Left kidney (tissue), 2 donors: ENCODE data around the gene C1orf35. TPM values are rescaled to one million over a fixed set of nuclear protein-coding genes. Genes with fewer than 3 reads are reported as not detected.
A peak's percentile ranks its signal among the peaks of the same experiment; 100 is the strongest.

Source experiments
- DNase-seq: peaks from one replicate; pipeline ENCODE4 v3.0.0-alpha.2; 2013
- polyA plus RNA-seq: library from polyadenylated mRNA; unstranded; fragments of 120-200 nt; gene quantifications from one replicate; pipeline ENCODE4 v1.2.1, GENCODE V29; 2013; ENCODE audit not compliant: insufficient read length

The C1orf35 gene
- polyA plus RNA-seq, 1 donor = 15.1 TPM

DNA sequence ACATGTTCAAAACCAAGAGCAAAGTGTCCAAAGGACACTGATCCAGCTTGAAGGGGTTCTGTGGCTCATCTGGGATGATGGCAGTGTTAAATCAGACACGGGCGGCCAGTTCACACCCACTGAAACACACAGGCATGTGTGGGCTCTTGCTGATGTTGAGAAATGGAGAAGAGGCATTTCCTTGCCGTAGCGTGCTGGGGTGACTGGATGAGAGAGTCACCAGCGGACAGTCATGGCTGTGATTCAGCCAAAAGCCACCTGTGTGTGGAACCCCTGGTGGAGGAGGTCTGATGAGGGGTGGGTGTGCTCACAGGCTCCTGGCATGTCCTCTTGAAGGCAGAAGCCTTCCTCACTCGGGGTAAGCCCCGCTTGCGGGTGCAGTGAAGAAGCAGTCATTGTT, 7.2 kb downstream of the C1orf35 start:
- DNase-seq = no peak

DNA sequence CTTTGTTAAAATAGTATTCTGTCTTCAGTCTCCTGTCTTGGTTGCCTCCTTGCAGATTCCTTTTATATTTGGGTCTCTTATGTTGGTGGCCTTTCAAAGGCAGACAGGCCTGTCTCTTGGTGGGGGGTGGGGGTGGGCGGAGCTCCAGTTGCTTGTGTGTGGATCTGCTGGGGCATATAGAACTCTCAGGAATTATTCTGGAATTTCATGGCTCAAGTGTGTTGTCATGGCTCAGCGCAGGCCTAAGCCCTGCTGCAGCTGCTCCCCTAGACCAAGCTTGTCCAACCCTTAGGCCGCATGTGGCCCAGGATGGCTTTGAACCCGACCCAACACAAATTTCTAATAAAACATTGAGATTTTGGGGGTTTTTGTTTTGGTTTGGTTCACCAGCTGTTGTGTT, 8.0 kb downstream of the C1orf35 start:
- no peak for DNase-seq

DNA sequence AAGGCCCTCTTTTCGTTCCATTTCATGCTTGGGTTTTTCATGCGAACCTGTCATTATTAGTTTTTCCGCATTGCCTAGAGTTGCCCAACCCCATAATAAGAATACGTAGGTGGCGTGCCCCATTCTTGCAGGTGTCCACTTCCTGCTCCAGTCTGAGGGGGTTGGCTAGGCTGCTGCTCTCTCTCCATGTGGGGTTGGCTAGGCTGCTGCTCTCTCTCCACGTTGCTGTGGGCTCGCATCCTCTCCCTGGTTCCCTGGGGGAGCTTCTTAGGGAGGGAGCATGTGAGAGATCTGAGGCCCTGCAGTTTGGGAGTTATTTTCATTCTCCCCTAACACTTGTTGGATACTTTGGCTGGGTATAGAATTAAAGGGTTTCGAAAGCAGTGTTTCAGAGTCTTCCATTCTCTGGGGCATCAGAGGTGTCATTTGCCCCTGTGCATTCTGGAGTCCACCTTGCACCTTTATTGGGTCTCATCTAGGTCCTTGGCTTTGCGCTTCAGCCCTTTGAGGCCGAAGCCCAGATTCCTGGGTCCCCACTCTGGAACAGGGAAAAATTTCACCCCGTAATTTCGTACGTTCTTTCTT, 8.6 kb downstream of the C1orf35 start:
- no peak for DNase-seq

DNA sequence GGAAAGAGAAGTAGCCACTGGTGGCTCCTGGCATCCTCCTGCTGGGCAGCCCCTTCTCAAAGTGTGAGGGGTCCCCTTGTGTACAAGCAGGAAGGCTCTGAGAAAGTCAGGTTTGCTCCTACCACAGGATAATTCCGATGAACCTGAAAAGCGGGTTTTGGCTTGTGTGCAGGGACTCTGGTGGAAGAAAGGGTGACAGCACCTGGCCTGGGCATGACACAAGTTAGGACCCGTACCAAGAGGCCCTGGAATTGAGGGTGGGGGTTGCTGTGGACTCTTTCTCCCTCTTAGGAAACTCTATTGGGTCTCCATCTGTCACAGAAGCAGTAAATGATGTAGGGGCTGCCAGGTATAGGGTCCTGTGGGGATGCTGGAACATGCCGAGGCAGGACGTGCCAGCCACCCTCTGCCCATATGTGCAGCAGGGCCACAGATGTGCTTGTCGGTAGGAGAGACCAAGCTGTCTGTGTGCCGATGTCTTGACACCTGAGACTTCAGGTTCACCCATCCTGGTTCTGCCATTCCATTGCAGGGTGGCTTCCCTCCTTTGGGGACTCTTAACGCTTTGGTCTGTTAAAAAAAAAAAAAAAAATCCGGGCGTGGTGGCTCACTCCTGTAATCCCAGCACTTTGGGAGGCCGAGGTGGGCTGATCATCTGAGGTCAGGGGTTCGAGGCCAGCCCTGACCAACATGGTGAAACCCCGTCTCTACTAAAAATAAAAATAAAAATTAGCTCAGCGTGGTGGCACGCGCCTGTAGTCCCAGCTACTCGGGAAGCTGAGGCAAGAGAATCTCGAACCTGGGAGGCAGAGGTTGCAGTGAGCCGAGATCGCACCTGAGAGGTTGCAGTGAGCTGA, 9.8 kb downstream of the C1orf35 start:
- DNase-seq = no peak

DNA sequence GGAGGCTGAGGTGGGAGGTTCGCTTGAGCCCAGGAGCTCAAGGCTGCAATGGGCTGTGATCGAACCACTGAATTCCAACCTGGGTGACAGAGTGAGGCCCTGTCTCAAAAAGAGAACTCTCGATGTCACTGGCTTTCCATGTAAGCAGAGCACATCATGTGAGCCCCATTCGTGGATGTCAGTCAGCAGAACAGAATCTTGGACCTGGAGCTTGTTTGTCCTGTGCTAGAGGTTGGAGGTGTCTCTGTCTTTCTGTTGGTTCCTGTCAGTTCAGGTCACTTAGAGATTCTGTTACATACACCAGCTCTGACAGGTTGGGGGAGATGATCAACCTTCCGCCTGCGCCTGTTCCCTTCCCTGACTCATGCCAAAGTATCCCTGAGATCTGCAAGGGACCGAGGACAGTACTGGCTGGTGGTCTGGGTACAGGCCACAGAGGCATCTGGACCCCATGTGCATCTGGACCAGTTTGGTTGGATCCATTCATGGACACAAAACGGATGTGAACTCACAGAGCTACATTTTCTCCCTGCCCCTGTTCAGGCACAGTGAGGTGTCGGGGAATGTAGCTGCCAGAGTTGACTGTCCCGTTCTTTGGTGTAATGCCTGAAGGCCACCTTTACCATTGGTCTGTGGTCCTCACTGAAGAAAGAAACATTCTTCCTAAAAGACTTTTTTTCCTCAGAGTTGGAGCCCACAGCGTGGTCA, 10.6 kb downstream of the C1orf35 start:
- no peak for DNase-seq

DNA sequence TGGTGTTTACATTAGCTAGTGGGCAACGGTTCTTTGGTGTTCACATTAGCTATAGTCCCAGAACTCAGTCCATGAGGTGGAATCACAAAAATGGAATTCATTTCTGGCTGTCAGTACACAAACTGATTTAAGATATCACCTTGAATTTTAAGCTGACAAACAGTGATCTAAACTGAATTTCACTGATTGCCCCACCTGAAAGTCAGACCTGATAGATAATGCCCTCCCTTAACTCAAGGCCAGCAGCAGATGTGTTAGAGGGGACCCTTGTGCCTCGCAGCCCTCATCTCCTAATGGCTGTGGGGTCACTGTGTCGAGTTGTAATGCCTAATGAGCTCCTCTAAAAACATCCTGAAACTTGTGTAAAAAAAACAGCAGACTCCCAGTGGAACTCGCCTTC, 12.0 kb downstream of the C1orf35 start:
- DNase-seq = no peak

DNA sequence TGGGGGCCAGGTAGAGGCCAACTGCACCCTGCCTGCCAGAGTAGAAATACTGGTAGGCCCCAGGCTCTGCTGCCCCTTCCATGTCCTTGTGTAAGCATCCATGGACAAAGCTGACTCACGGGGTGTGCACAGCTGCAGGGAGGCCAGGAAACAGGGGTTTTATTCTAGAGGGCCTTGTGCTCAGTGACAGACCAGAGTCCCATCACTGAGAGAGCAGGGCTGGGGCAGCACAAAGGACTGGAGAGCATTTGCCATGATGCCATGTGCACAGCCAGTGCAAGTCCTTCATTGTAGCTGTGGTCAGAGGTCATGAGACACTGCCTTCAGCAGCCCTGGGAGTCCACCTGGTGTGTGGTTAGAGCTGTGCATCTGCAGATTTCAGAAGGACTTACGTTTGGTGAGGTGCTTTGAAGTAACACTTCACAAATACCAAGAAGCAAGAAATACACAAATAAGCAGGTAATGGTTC, 12.5 kb downstream of the C1orf35 start:
- DNase-seq = no peak

DNA sequence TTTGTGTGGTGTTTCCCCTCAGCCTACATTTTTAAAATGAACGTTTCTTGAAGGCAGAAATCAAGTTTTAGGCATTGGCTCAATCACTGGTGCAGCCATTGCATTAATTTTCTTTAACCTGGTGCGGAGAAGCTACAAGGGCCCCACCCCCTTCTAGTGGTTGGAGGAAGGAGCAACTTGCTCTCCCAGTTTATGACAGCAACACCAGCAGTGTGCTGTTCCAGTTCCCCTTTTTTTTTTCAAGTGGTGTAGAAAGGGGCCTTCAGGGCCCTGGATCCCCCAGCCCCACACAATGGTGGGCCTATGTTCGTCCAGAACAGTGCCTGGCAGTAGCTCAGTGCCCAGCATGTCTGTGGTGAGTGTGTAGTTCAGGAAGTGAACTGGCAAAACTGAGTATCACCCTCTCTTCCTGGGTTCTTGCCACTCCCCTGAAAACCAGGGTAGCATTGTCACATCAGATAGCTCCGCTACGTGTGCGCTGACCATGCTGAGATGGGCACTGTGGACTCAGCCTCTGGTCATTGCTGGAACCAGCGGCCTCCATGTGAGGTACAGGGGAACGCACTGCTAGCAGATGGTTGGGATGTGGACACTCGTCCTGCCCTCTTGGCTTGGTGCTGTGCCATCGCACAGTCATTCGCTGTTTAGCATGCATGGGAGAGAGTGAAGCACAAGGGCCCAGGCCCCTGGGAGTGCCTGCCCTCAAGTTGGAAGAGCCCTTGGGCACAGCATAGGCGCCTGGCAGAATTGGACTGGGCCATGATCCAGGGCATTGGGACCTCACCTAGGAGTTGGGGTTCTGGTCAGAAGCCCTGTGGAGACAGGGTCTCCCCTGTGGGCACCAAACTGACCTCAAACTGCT, 13.4 kb downstream of the C1orf35 start:
- no peak for DNase-seq

DNA sequence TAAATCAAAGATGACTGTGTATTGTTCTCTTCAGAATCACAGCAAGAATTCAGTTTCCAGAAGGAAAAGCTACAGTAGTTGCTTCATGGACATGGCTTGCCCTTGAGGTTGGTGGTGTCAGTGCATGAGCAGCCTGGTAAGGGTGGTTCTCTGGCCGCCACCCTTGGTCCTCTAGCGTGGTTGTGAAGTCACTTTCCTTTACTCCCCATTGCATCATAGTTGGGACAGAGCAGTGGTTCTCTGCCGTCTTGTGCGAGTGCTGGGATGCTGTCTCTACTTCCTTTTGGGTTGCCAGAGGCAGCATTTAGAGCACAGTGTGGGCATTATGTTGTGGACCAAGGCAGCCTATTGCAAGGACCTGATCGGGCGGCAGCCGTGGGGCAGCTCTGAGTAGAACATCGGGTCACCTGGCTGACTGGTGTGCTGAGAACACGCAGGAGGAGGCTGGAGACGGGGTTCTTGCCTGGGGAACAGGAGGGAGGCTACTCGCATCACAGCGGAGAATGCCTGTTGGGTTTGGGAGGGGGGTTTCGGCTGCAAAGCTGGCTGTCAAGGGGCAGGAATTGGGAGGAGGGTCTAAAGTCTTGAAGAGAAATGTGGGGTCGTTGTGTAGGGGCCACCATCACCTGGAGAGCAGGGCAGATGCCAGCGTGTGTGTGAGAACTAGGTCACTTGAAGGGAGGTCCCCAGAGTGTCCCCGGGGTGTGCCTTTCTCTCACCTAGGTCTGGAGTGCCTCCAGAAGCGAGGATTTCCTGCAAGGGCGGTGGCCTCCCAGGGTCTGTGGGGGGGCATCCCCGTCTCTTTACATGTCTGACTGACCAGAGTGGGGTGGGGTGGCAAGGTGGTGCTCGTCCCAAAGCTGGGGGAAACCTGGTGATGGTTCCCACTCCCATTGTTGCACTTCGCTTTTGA, 14.3 kb downstream of the C1orf35 start:
- no peak for DNase-seq

DNA sequence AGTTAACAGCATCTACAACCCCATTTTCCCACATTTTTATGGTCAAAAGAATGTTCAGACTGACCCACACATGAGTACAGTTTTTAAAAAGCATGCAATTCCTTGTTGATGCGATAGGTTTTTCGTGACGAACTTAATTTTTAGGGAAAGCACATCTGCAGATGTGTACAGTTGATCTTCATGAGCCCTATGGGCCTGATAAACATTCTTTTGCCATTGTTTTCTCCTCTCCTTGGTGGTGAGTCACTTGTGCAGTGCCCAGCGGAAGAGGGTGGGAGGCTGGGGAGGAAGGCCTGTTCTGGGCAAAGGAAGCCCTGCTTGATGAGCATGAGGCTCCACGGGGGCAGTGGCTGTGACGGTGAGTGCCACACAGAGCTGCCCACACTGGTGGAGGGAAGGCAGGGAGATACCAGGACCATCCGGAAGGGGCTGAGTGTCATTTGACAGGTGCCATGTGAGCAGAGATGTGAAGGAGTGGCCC, 15.3 kb downstream of the C1orf35 start:
- DNase-seq = no peak

DNA sequence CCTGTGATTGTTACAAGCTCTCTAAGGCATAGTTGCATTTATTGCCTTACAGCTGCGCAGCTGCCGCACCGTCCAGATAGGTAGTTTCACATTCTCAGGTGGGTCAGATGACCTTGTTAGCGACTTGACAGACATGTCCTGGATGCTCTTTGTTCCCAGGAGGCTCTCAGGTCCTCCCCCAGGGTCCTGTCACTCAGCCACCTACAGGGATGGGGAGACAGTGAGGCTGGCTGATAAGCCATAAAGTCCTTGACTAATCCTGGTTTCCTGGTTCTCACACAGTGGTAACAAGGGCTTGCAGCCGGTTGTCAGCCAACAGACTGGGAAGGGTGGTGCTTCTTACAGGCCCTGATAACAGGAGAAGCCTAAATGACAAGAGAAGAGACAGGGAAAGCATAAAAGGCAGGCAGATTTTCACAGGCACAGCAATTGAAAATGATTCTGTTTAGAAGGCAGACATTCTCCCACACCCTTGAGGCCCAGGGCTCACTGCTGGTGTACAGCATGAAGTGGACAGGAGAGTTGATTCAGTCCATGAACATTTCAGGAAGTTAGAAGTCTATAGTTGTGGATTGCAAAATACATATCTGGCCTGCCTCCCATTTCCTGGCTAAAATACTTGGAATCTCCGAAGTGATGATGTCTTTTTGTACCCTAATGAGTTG, 17.7 kb downstream of the C1orf35 start:
- DNase-seq = no peak

DNA sequence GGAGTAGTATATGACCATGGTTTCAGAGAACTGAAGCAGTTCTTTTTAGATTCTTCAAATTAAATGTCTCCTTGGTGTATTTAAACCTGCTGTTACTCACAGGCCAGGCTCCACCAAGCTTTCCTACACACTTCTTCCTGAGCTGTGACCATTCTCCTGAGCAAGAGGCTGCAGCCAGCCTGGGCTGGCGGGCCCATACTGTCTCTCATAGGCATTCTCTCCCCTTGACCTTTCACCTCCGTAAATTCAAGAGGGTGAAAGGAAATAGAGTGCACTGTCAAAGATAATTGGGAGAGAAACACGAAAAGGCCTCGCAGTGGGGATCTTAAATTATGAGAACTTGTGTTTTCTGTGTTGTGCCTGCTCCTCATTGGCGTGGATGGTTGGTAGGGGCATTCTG, 18.3 kb downstream of the C1orf35 start:
- DNase-seq = no peak

DNA sequence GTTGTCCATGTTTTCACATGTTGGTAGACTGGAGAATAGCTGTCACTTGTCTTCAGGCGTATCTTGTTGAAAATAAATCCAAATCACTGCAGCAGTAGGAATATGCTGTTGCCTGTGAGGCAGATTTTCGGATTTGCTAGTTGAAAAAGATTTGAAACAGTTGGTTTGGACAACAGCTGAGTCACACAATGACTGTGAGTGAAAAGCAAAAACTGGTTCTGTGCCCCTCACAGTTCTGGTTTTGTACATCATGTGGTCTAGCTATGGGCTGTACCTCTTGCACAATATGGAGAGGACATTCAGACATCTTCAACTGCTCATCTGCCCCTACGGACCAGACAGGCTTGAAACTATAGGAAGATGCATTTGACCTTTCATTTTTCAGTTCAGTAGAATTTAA, 18.8 kb downstream of the C1orf35 start:
- no peak for DNase-seq

DNA sequence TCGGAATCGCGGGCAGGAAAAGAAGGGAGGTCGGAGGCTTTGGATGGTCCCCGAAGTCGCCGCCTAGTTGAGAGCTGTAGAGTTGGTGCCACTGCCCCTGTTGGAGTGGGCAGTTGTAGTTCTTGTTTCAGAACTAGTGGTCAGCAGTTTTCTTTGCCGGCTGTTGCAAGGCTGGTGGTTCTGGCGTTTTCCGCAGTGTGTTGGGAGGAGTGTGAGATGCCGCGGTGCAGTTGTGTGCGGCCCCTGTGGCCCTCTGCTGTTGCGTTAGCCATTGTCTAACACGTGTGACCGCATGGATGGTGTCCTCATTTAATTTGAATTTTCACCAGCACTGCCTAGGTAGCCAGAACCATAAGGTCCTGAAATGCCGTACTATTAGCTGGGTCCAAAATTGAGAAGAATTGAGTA, 19.2 kb downstream of the C1orf35 start:
- DNase-seq = no peak

DNA sequence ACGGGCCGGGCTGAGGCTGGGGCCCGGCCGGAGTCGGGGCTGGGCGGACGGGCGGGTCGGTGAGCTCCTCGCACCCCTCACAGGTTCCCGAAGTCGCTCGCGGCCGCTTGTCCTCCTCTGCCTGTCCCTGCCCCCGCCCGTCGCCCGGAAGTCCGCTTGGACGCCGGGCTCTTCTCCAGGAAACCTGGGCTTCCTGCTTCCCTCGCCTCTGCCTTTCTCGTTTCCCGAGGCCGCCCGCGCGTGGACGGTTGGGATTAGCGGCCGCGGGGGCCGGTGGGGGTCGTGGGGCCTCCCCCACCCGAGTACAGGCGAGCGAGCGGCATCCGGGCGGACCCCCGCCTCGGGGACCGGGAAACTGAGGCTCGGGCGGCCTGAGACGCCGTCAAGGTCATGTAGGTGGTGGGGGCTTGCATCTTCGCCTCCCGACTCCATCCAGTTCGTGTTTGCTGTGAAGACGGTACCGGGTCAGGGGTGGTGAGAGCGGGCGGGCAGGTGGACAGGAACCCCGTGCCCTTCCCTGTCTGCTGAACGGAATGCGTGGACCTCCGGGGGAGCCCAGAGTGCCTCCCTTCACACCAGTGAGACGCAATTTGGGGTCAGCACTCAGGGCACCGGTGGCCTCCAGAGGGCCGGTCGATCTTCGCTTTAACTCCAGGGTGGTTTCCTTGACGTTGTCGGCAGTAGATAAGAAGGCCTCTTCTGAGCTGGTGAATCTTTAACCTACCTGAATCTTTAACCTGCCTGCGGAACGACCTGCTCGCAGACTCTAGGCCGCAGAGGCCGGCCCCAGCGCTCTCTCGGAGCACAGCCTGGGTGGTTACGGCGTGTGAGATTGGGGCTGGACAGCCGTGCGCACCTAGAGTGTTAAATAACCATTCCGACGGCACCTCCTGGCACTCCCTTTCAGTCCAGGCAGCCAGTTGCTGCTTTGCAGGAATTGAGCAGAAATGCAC, 19.9 kb downstream of the C1orf35 start:
- DNase-seq = no peak

DNA sequence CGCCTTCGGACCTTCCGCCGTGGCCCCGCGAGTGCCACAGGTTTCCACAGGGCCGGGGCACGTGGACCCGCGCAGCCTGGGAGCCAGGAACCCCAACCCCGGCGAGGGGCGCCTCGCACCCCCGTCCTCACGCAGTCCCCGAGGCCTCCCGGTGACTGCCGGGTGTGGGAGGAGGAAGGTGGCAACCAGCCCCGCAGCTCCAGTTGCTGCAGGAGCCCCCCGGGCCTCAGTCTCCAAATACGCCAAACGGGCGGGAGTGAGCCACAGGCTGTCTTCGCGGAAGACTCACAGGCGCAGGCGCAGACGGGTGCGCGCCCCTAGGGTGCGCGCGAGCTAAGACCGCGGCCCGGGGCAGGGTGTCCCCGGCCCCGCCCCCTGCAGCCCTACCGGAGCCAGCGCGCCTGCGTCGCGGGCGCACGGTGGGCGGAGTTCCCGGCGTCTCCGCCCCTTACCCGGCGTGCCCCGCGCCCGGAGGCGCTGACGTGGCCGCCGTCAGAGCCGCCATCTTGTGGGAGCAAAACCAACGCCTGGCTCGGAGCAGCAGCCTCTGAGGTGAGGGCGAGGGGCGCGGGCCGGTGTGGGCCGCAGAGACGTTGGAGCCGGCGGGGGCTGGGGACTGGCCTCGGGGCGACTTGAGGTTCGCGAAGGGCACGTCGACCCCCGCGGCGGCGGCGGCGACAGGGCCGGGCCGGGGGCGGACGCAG, 20.8 kb downstream of the C1orf35 start, which contains the start of gene ARF1:
Gene ARF1, plus strand, starts transcription at position 495 of the 704 bp plus-strand sequence. CDS start 14,407 bp downstream, outside the sequence.
- DNase-seq = peak; percentile 91

DNA sequence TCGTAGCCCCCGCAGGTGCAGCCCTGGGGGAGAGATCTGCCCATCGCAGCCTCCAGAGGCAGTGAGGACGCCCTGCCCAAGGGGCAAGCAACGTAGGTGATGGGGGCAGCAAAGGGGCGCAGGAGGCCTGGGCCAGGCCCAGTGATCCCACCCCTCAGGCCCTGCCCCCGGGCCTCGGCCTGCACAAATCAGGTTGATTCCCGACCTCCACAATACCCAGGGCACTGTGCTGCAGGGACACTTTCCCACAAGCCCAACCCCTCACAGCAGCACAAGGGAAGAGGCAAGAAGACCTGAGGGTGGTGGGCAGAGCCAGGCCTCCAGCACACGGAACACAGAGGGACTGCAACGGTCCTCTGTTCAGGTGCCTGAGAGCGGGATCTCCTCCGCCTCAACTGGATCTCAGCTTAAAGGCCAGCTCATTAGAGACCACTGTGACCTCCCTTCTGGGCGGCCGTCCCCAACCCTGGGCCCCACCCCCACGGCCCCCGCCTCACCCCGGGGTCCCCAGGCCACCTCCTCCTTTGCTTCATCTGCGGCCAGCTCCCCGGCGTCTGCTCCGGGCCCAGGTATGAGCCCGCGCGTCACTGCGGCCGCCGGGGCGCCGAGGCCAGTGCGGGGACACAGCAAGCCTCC, 21.4 kb downstream of the C1orf35 start:
- no peak for DNase-seq

DNA sequence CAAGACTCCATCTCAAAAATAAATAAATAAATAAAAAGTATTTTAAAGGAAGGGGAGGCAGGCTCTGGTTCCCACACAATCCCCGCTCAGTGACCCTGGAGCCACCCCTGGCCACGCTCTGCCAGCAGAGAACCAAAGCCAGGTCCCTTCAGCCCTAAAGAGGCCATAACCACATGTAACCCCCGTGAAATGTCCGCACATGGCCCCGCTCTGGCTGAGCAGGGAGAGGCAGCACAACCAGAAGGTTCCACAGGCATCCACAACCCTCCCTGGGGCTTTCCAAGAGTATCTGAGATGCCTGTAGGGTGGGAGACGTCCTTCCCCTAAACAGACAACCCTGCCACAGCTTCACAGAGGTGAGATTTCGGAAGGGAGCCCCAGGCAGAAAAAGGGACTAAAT, 22.0 kb downstream of the C1orf35 start:
- no peak for DNase-seq
